Epithelial cell of esophagus (primary cell): ENCODE results near the gene CLCN6.

Experiments used
- DNase-seq: peaks from one replicate; pipeline ENCODE4 v3.0.0; 2010; ENCODE audit warnings: low read depth
- H3K4me3 ChIP-seq: 2 replicates; pipeline ENCODE4 v1.5.1; 2011; ENCODE audit warnings: mild to moderate bottlenecking, low read length, control low read depth
- CTCF ChIP-seq: IDR thresholded peaks from 2 replicates; pipeline ENCODE4 v1.5.1; 2011; ENCODE audit warnings: low read depth, mild to moderate bottlenecking, low read length, control low read depth, inconsistent platforms; ENCODE audit not compliant: insufficient read depth; ENCODE audit errors: missing control alignments

Gene CLCN6

GRCh38 chr1:11813021-11813420, 7.0 kb downstream of the CLCN6 start:
- no peak for TF ChIP-seq CTCF
- no peak for DNase-seq
- H3K4me3 ChIP-seq: no peak overlapping the region

- no peak for TF ChIP-seq CTCF
- no peak for DNase-seq
- no peak overlapping the region for H3K4me3 ChIP-seq
These were observed 11.2 kb downstream of the CLCN6 start for GRCh38 chr1:11817192-11817591.

- TF ChIP-seq CTCF: no peak
- no peak for DNase-seq
- H3K4me3 ChIP-seq: no peak overlapping the region
These were observed 16.1 kb downstream of the CLCN6 start for GRCh38 chr1:11822091-11822490.

GRCh38 chr1:11823366-11824137, 17.6 kb downstream of the CLCN6 start:
- no peak for DNase-seq
- H3K4me3 ChIP-seq: no peak overlapping the region
- no peak for TF ChIP-seq CTCF

GRCh38 chr1:11825131-11825530, 19.1 kb downstream of the CLCN6 start:
- TF ChIP-seq CTCF: no peak
- no peak overlapping the region for H3K4me3 ChIP-seq
- no peak for DNase-seq

GRCh38 chr1:11826946-11827345, 21.0 kb downstream of the CLCN6 start:
- DNase-seq: no peak
- no peak overlapping the region for H3K4me3 ChIP-seq
- TF ChIP-seq CTCF: no peak

GRCh38 chr1:11828511-11828910, 22.5 kb downstream of the CLCN6 start:
- no peak for DNase-seq
- TF ChIP-seq CTCF: no peak

More at GRCh38 chr1:11828511-11828910, 22.5 kb downstream of the CLCN6 start:
- no peak overlapping the region for H3K4me3 ChIP-seq
